KBM-7 (cell line): ENCODE data around the gene DNMBP.
A peak's percentile ranks its signal among the peaks of the same experiment; 100 is the strongest.
"Not testable (repeated sequence)": the region's sequence is repeated elsewhere in the genome, so short reads cannot be mapped to it uniquely, and the experiment has no call there.

Experiments
- DNase-seq: peaks from one replicate; pipeline ENCODE4 v3.0.0-alpha.2; 2015
- in situ Hi-C: fragments of 300-500 bp; cut with MboI; formaldehyde crosslinking; loops from 2 replicates; pipeline ENCODE4 v1.14.3; 2020; ENCODE audit warnings: low sequenced_read_pairs, low pct_unique_long_range_greater_than_20kb, mixed read lengths

Gene DNMBP

DNA sequence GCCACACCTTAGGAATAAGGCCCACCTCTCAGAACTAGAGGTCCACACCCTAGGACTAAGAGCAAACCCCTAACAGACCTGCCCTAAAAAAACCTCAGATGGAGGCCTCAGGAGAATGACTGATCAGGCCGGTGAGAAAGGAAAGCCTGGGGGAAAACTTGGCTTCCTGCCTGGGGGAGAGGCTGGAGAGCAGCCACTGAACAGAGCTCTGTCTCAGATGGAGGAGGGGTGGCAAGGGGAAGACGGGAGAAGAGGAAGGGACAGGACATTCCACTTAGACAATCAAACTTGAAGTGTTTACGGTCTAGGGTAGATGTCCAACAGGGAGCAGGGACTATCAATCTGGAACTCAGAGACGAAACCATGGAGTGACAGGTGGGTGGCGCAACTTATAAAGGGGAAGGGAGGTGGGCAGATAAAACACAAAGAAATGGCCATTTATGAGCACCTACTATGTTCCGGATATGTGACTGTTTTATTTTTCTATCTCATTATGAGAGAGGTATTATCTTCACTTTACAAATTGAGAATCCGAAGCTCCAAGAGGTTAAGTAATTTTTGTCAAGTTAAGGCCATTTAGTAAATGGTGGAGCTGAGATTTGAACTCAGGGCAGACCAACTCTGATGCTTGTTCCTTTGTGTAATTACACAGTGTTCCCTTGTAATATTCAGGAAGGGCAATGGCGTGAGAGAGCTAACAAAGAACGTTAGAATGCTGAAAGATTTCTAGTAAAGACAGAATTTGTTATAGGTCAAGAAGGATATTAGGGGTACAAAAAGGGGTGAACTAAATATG is 82.6 kb downstream of the DNMBP start:
- no peak for DNase-seq
- in situ Hi-C loops: no loop called here

DNA sequence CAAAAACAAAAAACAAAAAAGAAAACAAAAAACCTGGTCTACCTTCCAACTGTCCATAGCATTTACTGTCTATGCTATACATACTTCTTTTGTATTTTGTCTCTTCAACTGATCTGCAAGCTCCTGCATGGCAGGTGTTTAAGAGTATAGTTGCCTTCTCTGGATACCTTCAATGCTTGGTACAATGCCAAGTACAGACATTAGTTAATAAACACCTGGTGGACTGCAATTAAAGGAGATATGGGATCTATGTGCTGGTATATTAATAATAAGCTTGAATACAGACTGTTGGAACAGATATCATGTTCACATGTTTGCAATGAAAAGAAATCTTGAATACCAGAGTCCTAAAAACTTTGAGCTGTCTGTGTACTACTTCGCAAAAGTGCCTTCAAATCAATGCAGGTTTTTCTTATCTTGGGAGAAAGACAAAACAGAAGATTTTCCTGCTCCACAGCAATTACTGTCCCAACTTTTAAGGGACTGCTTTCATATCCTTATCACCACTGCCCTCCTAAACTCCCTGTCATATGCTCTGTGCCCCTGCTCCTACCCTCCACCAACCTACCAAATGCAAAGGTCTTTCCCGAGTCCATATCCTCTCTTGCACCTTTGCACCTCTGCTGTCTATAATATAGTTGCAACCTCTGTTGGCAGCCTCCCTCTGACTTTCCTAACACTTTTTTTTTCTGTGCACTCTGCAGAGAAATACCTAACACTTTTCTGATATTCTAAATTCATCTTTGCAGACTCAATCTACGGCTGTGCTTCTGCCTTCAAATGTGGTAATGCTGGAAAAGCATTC is 85.1 kb downstream of the DNMBP start:
- in situ Hi-C loops: no loop called here
- DNase-seq: no peak

DNA sequence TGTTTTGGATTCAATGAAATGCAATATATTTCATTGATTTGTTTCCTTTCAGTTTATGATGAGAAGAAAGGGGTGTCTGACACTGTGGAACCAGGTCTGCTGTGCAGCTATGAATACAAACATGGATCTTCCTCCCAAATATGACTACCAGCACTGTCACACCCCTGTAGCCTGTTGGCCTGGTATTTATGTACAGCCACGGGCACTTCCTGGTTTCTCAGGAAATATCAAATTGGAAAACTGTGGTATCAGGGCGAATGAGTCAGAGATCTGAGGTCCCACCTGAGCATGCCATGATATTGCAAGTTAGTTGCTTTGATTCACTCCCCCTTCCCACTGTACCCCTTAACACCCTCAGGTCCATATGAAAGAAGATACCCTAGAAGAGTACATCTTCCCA is 87.8 kb downstream of the DNMBP start:
- in situ Hi-C loops: no loop called here
- no peak for DNase-seq

DNA sequence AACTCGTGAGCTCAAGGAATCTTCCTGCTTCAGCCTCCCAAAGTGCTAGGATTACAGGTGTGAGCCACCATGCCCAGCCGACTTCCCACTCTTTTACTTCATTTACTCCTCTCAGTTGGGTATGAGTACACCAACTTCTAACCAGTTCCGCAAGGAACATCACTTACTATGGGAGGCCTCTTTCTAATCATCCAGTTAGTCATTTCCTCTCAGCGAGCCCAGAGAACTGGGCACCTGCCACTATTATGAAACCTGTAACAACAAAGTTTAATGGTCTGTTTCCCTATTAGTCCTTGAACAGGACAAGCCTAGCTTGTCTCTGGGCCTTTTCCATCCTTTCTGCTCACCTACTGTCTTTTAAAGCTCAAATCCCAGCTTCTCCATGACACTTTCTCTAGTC is 88.8 kb downstream of the DNMBP start:
- DNase-seq: no peak
- in situ Hi-C loops: no loop called here

DNA sequence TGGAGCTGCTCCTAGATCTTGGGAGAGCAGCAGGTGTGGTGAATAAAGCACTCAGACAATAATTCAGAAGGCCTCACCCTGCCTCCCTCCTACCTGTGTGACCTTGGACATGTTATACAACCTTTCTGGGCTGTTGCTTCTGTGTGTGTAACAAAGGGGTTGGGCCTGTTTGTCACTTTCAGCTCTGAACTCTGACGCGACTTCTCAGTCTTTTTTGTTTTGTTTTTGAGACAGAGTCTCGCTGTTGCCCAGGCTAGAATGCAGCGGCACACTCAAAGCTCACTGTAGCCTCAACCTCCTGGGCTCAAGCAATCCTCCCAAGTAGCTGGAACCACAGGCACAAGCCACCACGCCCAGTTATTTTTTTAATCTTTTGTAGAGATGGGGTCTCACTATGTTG is 89.3 kb downstream of the DNMBP start:
- in situ Hi-C loops: no loop called here
- DNase-seq: no peak

DNA sequence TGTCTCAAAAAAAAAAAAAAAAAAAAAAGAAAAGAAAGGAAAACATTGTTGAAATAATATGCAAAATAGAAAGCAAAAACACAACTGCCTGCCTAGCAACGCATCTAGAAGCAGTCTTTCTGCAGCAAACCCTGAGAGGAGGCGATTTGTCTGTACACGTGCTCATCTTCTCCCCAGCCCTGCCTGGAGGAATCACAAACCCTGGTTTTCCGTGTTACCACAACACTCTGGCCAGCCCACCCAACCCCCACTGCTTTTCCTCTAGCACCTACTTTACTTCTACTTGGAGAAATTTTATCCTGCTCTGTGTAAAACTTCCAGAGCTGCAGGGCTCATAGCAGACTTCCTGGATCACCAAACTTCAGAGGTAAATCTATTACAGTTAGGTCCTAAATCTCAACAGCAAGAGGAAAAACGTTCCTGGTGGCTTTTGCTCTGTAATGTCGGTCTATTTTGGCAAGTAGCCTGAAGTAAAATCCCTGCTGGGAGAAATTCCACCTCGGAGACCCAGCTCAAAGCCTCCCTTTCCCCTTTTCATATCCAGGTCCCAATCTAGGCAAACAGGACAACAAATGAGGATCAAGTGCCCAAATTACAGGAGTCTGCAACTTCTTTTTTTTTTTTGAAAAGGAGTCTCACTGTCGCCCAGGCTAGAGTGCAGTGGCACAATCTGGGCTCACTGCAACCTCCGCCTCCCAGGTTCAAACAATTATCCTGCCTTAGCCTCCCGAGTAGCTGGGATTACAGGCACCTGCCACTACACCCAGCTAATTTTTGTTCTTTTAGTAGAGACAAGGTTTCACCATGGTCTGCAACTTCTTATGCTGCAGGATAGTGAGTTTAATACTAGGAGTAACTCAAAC is 91.6 kb downstream of the DNMBP start:
- in situ Hi-C loops: no loop called here
- DNase-seq: no peak

DNA sequence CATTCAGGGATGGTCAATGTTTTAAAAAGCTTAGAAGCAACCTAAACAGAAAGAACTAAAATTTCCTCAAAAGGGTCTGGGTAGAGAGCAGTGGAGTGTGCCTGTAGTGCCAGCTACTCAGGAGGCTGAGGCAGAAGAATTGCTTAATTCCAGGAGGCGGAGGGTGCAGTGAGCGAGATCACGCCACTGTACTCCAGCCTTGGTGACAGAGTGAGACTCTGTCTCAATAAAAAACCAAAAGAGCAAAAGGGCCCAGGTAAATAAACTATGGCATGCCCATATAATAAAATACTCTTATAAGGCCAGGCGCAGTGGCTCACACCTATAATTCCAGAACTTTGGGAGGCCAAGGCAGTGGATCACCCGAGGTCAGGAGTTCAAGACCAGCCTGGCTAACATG is 93.0 kb downstream of the DNMBP start:
- no peak for DNase-seq
- in situ Hi-C loops: no loop called here

DNA sequence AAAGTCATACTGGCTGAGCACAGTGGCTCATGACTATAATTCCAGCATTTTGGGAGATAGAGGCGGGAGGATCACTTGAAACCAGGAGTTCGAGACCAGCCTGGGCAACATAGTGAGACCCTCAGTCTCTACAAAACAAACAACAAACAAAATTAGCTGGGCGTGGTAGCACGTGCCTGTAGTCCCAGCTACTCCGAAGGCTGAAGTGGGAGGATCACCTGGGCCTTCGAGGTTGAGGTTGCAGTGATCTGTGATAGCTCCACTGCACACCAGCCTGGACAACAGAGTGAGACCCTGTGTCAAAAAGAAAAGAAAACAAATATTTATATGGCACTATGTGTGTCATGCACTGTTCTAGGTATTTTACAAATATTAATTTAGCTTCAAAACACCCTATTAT is 94.3 kb downstream of the DNMBP start:
- in situ Hi-C loops: no loop called here
- no peak for DNase-seq

DNA sequence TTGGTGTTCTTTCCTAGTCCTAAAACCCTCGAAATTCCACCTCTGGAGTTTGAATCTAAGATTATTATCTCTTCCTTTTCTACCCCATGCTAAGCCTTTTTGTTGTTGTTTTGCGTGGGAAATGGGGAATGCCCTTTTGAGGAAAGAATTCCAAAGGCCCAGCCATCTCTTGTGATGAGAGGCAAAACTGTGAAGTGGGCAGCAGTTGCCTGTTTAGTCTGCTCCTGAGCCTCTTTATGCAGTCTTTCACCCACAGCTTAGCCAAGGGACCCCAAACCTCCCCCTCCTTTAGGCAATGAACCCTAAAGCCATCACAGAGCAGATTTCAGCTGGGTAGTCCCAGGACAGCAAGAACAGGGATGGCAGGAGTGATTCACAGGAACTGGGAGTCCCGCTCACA is 95.5 kb downstream of the DNMBP start:
- no peak for DNase-seq
- in situ Hi-C loops: no loop called here

DNA sequence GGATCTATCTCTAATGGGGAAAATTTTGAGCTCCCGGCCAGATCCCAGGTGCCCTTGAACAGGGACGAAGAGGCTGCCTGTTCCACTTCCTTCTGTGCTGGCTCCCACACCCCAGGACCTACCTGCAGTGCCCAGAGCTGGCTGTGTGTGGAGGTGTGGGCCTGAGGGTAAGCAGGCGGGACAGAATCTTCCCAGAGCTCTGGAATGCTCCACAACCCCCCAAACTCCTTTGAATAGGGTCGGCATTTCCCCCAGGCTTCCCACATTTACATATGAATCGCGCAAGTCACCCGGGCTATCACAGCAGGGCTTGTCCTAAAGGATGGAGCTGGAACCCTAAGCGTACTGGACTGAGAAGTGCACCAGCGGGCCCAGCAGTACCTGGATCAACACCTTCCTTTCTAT is 95.9 kb downstream of the DNMBP start:
- DNase-seq: no peak
- in situ Hi-C loops: no loop called here

DNA sequence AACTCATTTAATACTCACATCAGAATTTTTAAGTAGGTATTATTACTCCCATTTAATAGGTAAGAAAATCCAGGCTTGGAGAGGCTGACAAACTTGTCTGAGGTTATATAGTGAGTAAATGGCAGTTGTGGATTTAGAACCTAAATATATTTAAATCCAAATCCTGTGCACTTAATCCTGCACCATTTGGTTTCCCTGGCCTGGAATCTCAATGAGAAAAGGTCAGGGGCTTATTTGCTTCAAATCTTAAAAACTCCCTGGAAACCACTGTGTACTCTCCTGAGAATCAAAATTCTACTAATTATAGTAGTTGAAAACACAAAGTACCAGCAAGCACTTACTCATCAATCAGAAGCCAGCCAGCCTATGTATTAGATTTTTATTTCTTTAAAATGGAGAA is 97.7 kb downstream of the DNMBP start:
- in situ Hi-C loops: no loop called here
- no peak for DNase-seq

DNA sequence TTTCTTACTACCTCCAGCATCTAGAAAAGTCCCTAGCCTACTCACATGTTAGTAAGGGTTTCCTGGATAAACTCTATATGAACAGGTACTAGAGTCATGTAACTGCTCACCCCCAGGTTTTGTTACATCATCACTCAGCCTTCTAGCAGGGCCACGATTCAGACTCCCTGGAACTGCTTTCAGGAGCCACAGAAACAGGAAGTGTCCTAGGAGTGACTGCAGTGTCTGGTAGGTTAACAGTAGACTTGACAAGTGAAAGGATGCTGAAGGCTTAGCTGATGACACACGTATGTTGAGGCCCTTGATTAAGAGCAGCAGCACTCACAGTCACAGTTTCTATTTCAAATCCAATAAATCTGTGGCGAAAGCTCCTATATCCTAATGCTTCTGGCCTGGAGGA is 101.2 kb downstream of the DNMBP start:
- in situ Hi-C loops: no loop called here
- DNase-seq: peak; percentile 13

DNA sequence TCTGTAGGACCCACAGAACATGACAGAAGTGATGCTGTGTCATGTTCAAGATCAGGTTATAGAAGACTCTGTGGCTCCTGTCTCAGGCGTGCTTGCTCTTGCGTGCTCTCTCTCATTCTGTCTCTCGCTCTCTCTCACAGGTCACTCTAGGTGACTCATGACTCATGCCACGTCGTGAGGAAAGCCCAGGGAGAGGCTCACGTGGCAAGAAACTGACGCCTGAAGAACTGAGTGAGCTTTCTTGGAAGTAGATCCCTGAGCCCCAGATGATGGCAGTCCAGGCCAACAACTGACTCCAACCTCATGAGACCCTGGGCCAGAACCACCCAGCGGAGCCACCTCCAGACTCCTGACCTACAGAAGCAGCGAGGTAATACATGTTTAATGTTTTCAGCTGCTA is 103.3 kb downstream of the DNMBP start:
- in situ Hi-C loops: no loop called here
- DNase-seq: no peak

DNA sequence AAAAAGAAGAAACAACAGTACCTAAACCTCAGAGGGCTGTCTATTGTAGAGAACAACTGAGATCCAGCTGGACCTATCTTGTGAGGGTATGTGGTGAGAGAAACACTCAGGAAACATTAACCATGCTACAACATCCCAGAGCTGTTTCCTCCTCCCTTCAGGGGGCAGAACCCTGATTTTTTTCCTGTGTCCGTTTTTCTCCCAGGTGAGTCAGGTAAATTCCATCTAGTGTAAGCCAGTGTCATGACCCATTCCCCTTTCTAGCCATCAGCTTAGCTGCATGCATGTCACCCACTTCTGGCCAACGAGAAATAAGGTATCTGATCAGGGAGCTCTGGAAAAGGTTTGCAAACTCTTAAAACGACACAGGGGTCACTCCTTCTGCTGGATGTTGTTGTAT is 103.8 kb downstream of the DNMBP start:
- in situ Hi-C loops: no loop called here
- DNase-seq: no peak

DNA sequence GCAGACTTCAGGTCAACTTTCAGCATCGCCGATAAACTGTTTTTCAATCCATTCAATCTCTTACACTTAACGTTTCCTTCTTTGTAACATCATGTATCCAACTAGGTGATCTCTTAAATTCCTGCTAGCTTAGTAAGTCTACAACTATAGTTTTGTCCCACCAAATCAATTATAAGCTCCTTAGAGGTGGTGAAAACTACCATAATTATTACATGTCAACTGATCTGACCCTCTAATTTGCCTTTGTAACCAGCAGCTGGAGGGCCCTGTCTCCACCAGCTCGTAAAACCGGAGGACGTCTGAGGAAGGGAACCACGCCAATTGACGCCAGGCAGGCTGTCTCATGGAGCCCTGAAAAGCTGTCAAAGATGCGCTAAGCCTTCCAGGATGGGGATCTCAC is 113.9 kb downstream of the DNMBP start:
- no peak for DNase-seq
- in situ Hi-C loops: no loop called here

DNA sequence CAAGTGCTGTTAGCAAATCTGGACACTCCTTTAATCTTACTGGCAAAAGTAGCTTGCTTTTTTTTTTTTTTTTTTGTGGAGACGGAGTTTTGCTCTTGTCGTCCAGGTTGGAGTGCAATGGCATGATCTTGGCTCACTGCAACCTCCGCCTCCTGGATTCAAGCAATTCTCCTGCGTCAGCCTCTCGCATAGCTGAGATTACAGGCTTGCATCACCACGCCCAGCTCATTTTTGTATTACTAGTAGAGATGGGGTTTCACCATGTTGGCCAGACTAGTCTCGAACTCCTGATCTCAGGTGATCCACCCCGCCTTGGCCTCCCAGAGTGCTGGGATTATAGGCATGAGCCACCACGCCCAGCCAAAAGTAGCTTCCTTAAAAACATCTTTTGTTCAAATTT is 114.7 kb downstream of the DNMBP start:
- DNase-seq, in situ Hi-C loops: not testable (repeated sequence)

DNA sequence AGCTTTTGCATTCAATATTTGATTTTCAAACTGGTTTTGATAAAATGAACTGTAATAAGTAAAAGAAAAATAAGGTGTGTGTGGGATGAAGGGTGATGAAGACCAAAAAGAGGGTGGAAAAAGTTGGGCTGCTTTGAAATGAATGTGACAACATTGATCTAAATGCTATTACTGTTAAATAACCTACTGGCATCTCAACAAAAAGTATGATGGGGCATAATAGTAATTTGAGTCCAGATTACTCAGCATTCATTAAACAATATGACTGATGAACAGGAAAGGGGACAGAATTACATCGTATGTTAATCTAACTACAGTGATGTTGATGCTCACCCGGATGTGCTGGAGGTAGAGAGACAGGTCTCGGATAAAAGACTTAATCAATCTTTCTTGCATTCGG is 115.1 kb downstream of the DNMBP start:
- in situ Hi-C loops: no loop called here
- DNase-seq: no peak

DNA sequence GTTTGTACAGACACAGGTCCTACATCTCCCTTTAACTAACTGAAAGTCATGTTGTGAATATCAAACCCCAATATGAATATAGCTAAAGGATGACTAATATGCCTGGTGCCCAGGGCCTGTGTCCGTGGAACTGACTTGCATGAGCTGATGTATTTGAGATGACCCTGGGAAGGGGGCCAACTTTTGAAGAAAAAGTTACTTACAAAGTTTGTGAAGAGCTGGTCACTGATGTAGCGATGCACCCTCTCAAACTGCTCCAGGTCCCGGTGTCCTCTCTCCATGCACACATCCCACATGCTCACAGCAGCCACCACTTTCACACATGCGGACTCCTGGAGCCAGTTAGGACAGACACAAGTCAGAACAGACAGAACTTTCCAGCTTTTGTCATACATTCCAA is 121.1 kb downstream of the DNMBP start:
- DNase-seq: no peak
- in situ Hi-C loops: no loop called here

DNA sequence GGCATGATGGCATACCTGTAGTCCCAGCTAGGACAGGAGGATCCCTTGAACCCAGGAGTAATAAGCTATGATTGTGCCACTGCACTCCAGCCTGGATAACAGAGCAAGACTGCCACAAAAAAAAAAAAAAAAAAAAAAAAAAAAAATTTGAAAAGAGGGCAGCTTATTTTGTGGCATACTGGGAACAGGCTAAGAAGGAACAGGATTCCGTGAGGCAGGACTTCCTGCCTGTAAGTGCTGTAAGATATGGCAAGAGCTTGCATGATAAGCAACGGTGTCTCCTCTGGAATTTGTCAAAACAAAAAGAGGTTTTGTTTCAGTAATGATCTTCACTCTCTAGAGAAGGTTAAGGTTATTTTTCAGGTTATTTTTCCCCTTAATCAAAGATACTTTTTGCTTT is 126.2 kb downstream of the DNMBP start:
- in situ Hi-C loops: no loop called here
- no peak for DNase-seq

DNA sequence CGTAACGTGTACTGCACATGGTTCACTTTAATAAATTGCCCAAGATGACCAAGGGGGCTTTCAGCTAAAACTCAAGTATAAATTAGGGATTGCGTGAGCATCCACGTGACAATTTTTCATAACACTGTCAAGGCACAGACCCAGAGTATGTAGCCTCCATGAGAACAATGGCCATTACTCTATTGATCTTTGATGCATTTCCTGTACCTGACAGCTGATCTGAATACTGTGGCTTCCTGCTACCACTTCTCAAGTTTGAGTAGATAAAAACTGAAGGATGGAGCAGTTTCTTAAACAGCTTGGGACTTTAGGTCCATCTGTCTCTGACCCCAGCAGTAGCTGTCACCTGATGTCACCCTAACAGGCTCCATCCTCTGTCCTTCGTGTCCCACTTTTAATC is 128.4 kb downstream of the DNMBP start:
- in situ Hi-C loops: no loop called here
- no peak for DNase-seq
